T-cell (primary cell): ENCODE results near the gene PCDHA3. TPM values are rescaled to one million over a fixed set of nuclear protein-coding genes. Genes with fewer than 3 reads are reported as not detected.

Source experiments
- total RNA-seq, 35 experiments: library from RNA in 6 of 35; stranded (reverse) in 6 of 35; fragments of 120-200 nt in 1 of 35; gene quantifications; one replicate each; pipeline versions ENCODE4 v1.2.1 to v1.2.4 and lab custom pipeline; 2013 to 2026

The PCDHA3 gene
- total RNA-seq, 5 donors from 2014 or later (not counting 1 experiment from before 2014, with no cell fraction given): not detected

Other genes starting within 250 kb of the PCDHA3 start
- gene SRA1, start 243.6 kb upstream of the PCDHA3 start, total RNA-seq: 10 to 100 TPM; 26.8 to 30.5 (median 28.4) TPM
- 10 to 100 TPM; 53.9 to 70.5 (median 64.1) TPM for gene APBB3, start 236.5 kb upstream of the PCDHA3 start, total RNA-seq
- gene SLC35A4, start 236.2 kb upstream of the PCDHA3 start, total RNA-seq: 10 to 100 TPM; 47.7 to 75.2 (median 72.4) TPM
- 1 to 10 TPM in 4 of 5 donors, under 1 TPM in 1; 0.70 to 1.8 (median 1.3) TPM for gene CD14, start 167.9 kb upstream of the PCDHA3 start, total RNA-seq
- 10 to 100 TPM; 24.9 to 56.8 (median 52.2) TPM for gene TMCO6, start 161.6 kb upstream of the PCDHA3 start, total RNA-seq
- 10 to 100 TPM; 36.6 to 48.8 (median 45.4) TPM for gene NDUFA2, start 153.4 kb upstream of the PCDHA3 start, total RNA-seq
- 100 to 1,000 TPM; 139 to 166 (median 152) TPM for gene IK, start 153.2 kb upstream of the PCDHA3 start, total RNA-seq
- 10 to 100 TPM; 36.6 to 50.9 (median 42.9) TPM for gene WDR55, start 136.2 kb upstream of the PCDHA3 start, total RNA-seq
- 1 to 10 TPM; 3.0 to 6.4 (median 5.5) TPM for gene DND1, start 127.5 kb upstream of the PCDHA3 start, total RNA-seq
- gene HARS1, start 109.7 kb upstream of the PCDHA3 start, total RNA-seq: 10 to 100 TPM; 55.8 to 71.1 (median 70.0) TPM
- gene HARS2, start 109.6 kb upstream of the PCDHA3 start, total RNA-seq: 10 to 100 TPM; 30.7 to 58.5 (median 52.7) TPM
- gene ZMAT2, start 100.6 kb upstream of the PCDHA3 start, total RNA-seq: 10 to 100 TPM; 39.9 to 59.5 (median 58.0) TPM
- not detected for gene PCDHA1, start 14.9 kb upstream of the PCDHA3 start, total RNA-seq
- gene PCDHA2, start 6.2 kb upstream of the PCDHA3 start, total RNA-seq: not detected
- not detected for gene PCDHA4, start 6.0 kb downstream of the PCDHA3 start, total RNA-seq
- gene PCDHA5, start 20.6 kb downstream of the PCDHA3 start, total RNA-seq: not detected
- not detected for gene PCDHA6, start 26.9 kb downstream of the PCDHA3 start, total RNA-seq
- not detected for gene PCDHA7, start 33.2 kb downstream of the PCDHA3 start, total RNA-seq
- gene PCDHA8, start 40.1 kb downstream of the PCDHA3 start, total RNA-seq: not detected
- not detected for gene PCDHA9, start 47.3 kb downstream of the PCDHA3 start, total RNA-seq
- gene PCDHA10, start 54.8 kb downstream of the PCDHA3 start, total RNA-seq: under 1 TPM in 1 of 5 donors, not detected in 4; 0.07 TPM
- not detected for gene PCDHA11, start 67.9 kb downstream of the PCDHA3 start, total RNA-seq
- gene PCDHA12, start 74.3 kb downstream of the PCDHA3 start, total RNA-seq: not detected
- not detected for gene PCDHA13, start 81.1 kb downstream of the PCDHA3 start, total RNA-seq
- gene PCDHAC1, start 125.2 kb downstream of the PCDHA3 start, total RNA-seq: under 1 TPM in 1 of 5 donors, not detected in 4; 0.06 TPM
- under 1 TPM in 1 of 5 donors, not detected in 4; 0.03 TPM for gene PCDHAC2, start 165.4 kb downstream of the PCDHA3 start, total RNA-seq